IPS-11a (cell line): ENCODE results near the gene RACGAP1.

Experiments used
- H3K4me3 ChIP-seq: one replicate; pipeline ENCODE4 v1.5.1; 2013; ENCODE audit warnings: low read depth, low read length, control low read depth

RACGAP1 gene

DNA sequence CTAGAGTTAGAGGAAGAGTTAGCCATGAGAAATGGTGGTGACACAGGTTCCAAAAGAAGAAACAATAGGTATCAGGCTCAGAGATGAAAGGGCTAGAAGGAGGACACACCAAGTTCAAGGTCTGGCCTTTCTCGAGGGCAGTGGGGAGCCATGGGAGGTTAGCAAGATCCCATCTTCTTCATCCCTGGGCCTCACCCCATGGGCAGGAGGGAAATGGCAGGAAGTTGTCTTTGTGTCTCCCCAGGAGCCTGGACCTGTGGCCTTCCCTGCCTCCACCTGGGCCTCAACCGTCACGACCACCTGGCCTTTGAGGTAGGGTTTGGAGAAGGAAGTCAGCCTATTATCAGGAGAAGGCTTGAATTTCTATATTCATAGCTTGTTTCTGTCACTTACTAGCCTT, 80.6 kb downstream of the RACGAP1 start:
- no peak overlapping the region for H3K4me3 ChIP-seq

- H3K4me3 ChIP-seq, result no peak overlapping the region
Measured at GRCh38 chr12:49944046-49944445, 81.2 kb downstream of the RACGAP1 start.

DNA sequence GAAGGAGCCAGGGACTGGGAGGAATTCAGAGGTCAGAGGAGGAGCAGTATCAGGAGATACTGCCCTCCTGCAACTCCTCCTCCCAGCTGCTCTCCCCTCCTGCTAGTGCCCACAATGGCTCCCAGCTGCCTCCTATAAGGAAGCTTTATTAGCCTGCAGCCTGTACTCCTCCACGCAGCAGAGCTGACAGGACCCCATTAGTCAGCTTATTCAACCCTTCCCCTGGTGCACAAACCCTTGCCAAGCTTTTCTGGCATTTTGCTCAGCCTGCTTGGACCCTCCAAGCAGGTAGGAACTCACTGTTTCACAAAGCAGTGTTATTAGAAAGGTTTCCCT, 81.7 kb downstream of the RACGAP1 start:
- no peak overlapping the region for H3K4me3 ChIP-seq

- no peak overlapping the region for H3K4me3 ChIP-seq
Measured at GRCh38 chr12:49942921-49943624, 82.2 kb downstream of the RACGAP1 start.

GRCh38 chr12:49942512-49942893, 82.8 kb downstream of the RACGAP1 start:
- no peak overlapping the region for H3K4me3 ChIP-seq

- no peak overlapping the region for H3K4me3 ChIP-seq
Measured at GRCh38 chr12:49941556-49942511, 83.5 kb downstream of the RACGAP1 start.

- no peak overlapping the region for H3K4me3 ChIP-seq
Measured at GRCh38 chr12:49939707-49940106, 85.6 kb downstream of the RACGAP1 start.

DNA sequence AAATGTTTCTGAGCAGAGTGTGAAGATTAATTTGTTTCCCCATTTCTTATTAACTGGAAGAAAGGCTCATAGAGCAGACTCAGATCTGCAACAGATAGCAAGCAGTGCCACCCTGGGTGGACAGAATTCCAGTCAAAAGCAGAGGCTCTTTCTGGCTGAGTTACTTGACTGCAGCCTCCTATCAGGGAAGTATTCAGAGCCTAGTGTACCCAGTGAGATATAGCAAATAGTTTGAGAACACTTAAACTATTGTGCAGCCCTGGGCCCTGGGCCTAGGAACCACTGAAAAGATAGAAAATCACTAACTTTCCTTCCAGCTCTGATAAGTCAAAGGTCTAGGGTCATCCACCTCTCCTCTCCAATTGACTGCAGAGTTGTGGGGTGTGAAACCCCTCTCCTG, 86.0 kb downstream of the RACGAP1 start:
- no peak overlapping the region for H3K4me3 ChIP-seq
